ENCODE data around the gene ILKAP.

Gene ILKAP

GRCh38 chr2:238150686-238151085, 52.8 kb downstream of the ILKAP start:
- DNase-seq = no peak
- Mint-ChIP-seq H3K27ac (no peak overlapping the region), H3K27me3 (peaks cover 9% of the 10 kb centered on the region), H3K4me1 (no peaks in the 10 kb centered on the region), H3K9me3 (peaks cover 2% of the 10 kb centered on the region), H3K36me3 (no peaks in the 10 kb centered on the region), H3K4me3 (no peak overlapping the region)
- CTCF ChIA-PET = no interaction called here

GRCh38 chr2:238149841-238150572, 53.5 kb downstream of the ILKAP start:
- DNase-seq = no peak
- no peak overlapping the region for H3K27ac Mint-ChIP-seq
- CTCF ChIA-PET = no interaction called here
- H3K27me3 Mint-ChIP-seq = peaks cover 6% of the 10 kb centered on the region
- no peak overlapping the region for H3K4me3 Mint-ChIP-seq
- H3K36me3 Mint-ChIP-seq = no peaks in the 10 kb centered on the region
- H3K4me1 Mint-ChIP-seq = no peaks in the 10 kb centered on the region
- H3K9me3 Mint-ChIP-seq = peaks cover 2% of the 10 kb centered on the region

GRCh38 chr2:238148981-238149380, 54.5 kb downstream of the ILKAP start:
- Mint-ChIP-seq H3K36me3 (no peaks in the 10 kb centered on the region), H3K9me3 (peaks cover under 1% of the 10 kb centered on the region), H3K4me3 (no peak overlapping the region), H3K27me3 (no peaks in the 10 kb centered on the region), H3K4me1 (no peaks in the 10 kb centered on the region), H3K27ac (no peak overlapping the region)
- CTCF ChIA-PET = no interaction called here
- no peak for DNase-seq

- CTCF ChIA-PET = no interaction called here
- no peak overlapping the region for H3K27ac Mint-ChIP-seq
- no peaks in the 10 kb centered on the region for H3K9me3 Mint-ChIP-seq
- no peaks in the 10 kb centered on the region for H3K27me3 Mint-ChIP-seq
- H3K4me1 Mint-ChIP-seq = no peaks in the 10 kb centered on the region
- H3K4me3 Mint-ChIP-seq = no peak overlapping the region
- no peak for DNase-seq
- no peaks in the 10 kb centered on the region for H3K36me3 Mint-ChIP-seq
Observed at GRCh38 chr2:238146884-238147544, 56.5 kb downstream of the ILKAP start.

GRCh38 chr2:238145851-238146250, 57.6 kb downstream of the ILKAP start:
- Mint-ChIP-seq H3K9me3 (no peaks in the 10 kb centered on the region), H3K36me3 (no peaks in the 10 kb centered on the region), H3K4me1 (peaks cover 5% of the 10 kb centered on the region)

GRCh38 chr2:238145046-238145445, 58.4 kb downstream of the ILKAP start:
- H3K27ac Mint-ChIP-seq = no peak overlapping the region
- CTCF ChIA-PET = no interaction called here
- no peak for DNase-seq
- H3K27me3 Mint-ChIP-seq = no peaks in the 10 kb centered on the region
- no peaks in the 10 kb centered on the region for H3K9me3 Mint-ChIP-seq
- no peak overlapping the region for H3K4me3 Mint-ChIP-seq
- H3K36me3 Mint-ChIP-seq = no peaks in the 10 kb centered on the region
- H3K4me1 Mint-ChIP-seq = peaks cover 5% of the 10 kb centered on the region

More at GRCh38 chr2:238145851-238146250, 57.6 kb downstream of the ILKAP start:
- H3K27me3 Mint-ChIP-seq = no peaks in the 10 kb centered on the region
- CTCF ChIA-PET = no interaction called here
- H3K27ac Mint-ChIP-seq = no peak overlapping the region
- no peak for DNase-seq
- no peak overlapping the region for H3K4me3 Mint-ChIP-seq

GRCh38 chr2:238144262-238144661, 59.2 kb downstream of the ILKAP start:
- Mint-ChIP-seq H3K27me3 (no peaks in the 10 kb centered on the region), H3K4me3 (no peak overlapping the region), H3K27ac (no peak overlapping the region), H3K36me3 (no peaks in the 10 kb centered on the region), H3K9me3 (no peaks in the 10 kb centered on the region), H3K4me1 (peaks cover 5% of the 10 kb centered on the region)
- no peak for DNase-seq
- CTCF ChIA-PET = no interaction called here

- Mint-ChIP-seq H3K4me3 (no peak overlapping the region), H3K9me3 (no peaks in the 10 kb centered on the region), H3K27me3 (no peaks in the 10 kb centered on the region), H3K4me1 (peaks cover 5% of the 10 kb centered on the region), H3K27ac (no peak overlapping the region), H3K36me3 (no peaks in the 10 kb centered on the region)
- DNase-seq = no peak
- CTCF ChIA-PET = no interaction called here
Observed at GRCh38 chr2:238143239-238143951, 60.1 kb downstream of the ILKAP start.

GRCh38 chr2:238142382-238143205, 60.9 kb downstream of the ILKAP start:
- CTCF ChIA-PET = interaction anchor here (0.8 kb wide), 1 partner anchor 120 kb away, joined by 3 read pairs; no protein-coding TSS in a partner anchor
- H3K27me3 Mint-ChIP-seq = no peaks in the 10 kb centered on the region

GRCh38 chr2:238141541-238142318, 61.8 kb downstream of the ILKAP start:
- CTCF ChIA-PET = interaction anchor here (0.8 kb wide), 1 partner anchor 121 kb away, joined by 3 read pairs; no protein-coding TSS in a partner anchor
- DNase-seq = no peak
- H3K27me3 Mint-ChIP-seq = no peaks in the 10 kb centered on the region
- H3K4me1 Mint-ChIP-seq = peaks cover 5% of the 10 kb centered on the region
- H3K4me3 Mint-ChIP-seq = no peak overlapping the region
- peak overlapping the region; percentile 66 for H3K27ac Mint-ChIP-seq
- no peaks in the 10 kb centered on the region for H3K36me3 Mint-ChIP-seq
- H3K9me3 Mint-ChIP-seq = no peaks in the 10 kb centered on the region

More at GRCh38 chr2:238142382-238143205, 60.9 kb downstream of the ILKAP start:
- no peaks in the 10 kb centered on the region for H3K36me3 Mint-ChIP-seq
- H3K4me3 Mint-ChIP-seq = no peak overlapping the region
- peaks cover 5% of the 10 kb centered on the region for H3K4me1 Mint-ChIP-seq
- no peak for DNase-seq
- no peak overlapping the region for H3K27ac Mint-ChIP-seq
- no peaks in the 10 kb centered on the region for H3K9me3 Mint-ChIP-seq

- Mint-ChIP-seq H3K4me1 (peaks cover 5% of the 10 kb centered on the region), H3K27ac (no peak overlapping the region), H3K36me3 (no peaks in the 10 kb centered on the region), H3K9me3 (no peaks in the 10 kb centered on the region), H3K27me3 (no peaks in the 10 kb centered on the region), H3K4me3 (no peak overlapping the region)
- CTCF ChIA-PET = interaction anchor here (1.7 to 2.3 kb wide), 2 partner anchors 172 to 283 kb away, joined by 7 read pairs; no protein-coding TSS in a partner anchor
- no peak for DNase-seq
Observed at GRCh38 chr2:238140721-238141540, 62.6 kb downstream of the ILKAP start.

- no peaks in the 10 kb centered on the region for H3K36me3 Mint-ChIP-seq
- CTCF ChIA-PET = interaction anchor here (1.3 to 2.3 kb wide), 4 partner anchors 170 to 282 kb away, joined by 3 to 7 read pairs (median 7); no protein-coding TSS in a partner anchor
- no peaks in the 10 kb centered on the region for H3K27me3 Mint-ChIP-seq
- no peak overlapping the region for H3K4me3 Mint-ChIP-seq
- H3K27ac Mint-ChIP-seq = no peak overlapping the region
- peaks cover 5% of the 10 kb centered on the region for H3K4me1 Mint-ChIP-seq
- H3K9me3 Mint-ChIP-seq = no peaks in the 10 kb centered on the region
- DNase-seq = no peak
Observed at GRCh38 chr2:238140040-238140439, 63.5 kb downstream of the ILKAP start.

Measured in activated naive CD4-positive, alpha-beta T cell treated with anti-CD3 and anti-CD28 coated beads, Interleukin-2, amount 10 ng/mL, durations not matched to agents 7 days and 5 days (primary cell).